H9 (cell line): Measurements from ENCODE around the gene F2RL3. TPM values are rescaled to one million over a fixed set of nuclear protein-coding genes. Genes with fewer than 3 reads are reported as not detected.

Experiments
- DNase-seq: peaks from one replicate; pipeline ENCODE4 v3.0.0-alpha.2; 2017
- H2AFZ ChIP-seq: one replicate; pipeline ENCODE4 v1.6.1; 2013; ENCODE audit warnings: mild to moderate bottlenecking, low read length, control low read depth, moderate library complexity
- H2AK5ac ChIP-seq: 2 replicates; pipeline ENCODE4 v1.6.1; 2013; ENCODE audit warnings: low read length, control low read depth, mixed read lengths; ENCODE audit not compliant: insufficient read length
- H2BK120ac ChIP-seq: one replicate; pipeline ENCODE4 v1.6.1; 2013; ENCODE audit warnings: low read depth, mild to moderate bottlenecking, low read length, control low read depth, inconsistent platforms; ENCODE audit not compliant: poor library complexity, severe bottlenecking
- H2BK12ac ChIP-seq: 2 replicates; pipeline ENCODE4 v1.6.1; 2013; ENCODE audit warnings: low read length, control low read depth, mixed read lengths, low read depth; ENCODE audit not compliant: insufficient read length
- H2BK15ac ChIP-seq: 2 replicates; pipeline ENCODE4 v1.6.1; 2013; ENCODE audit warnings: low read depth, low read length, control low read depth
- H2BK20ac ChIP-seq: one replicate; pipeline ENCODE4 v1.6.1; 2013; ENCODE audit warnings: low read depth, mild to moderate bottlenecking, low read length, control low read depth, inconsistent platforms; ENCODE audit not compliant: poor library complexity, severe bottlenecking
- H2BK5ac ChIP-seq: 2 replicates; pipeline ENCODE4 v1.6.1; 2013; ENCODE audit warnings: low read length, control low read depth, mixed read lengths; ENCODE audit not compliant: insufficient read length
- H3K14ac ChIP-seq: 2 replicates; pipeline ENCODE4 v1.6.1; 2013; ENCODE audit warnings: low read length, control low read depth; ENCODE audit not compliant: insufficient read depth
- H3K18ac ChIP-seq: 2 replicates; pipeline ENCODE4 v1.6.1; 2013; ENCODE audit warnings: low read depth, mild to moderate bottlenecking, mixed read lengths, low read length, control low read depth; ENCODE audit not compliant: insufficient read length
- H3K23ac ChIP-seq: 2 replicates; pipeline ENCODE4 v1.6.1; 2013; ENCODE audit warnings: low read length, control low read depth, mixed read lengths, low read depth; ENCODE audit not compliant: insufficient read length
- H3K23me2 ChIP-seq: 2 replicates; pipeline ENCODE4 v1.6.1; 2013; ENCODE audit warnings: low read depth, mild to moderate bottlenecking, mixed read lengths, low read length, control low read depth; ENCODE audit not compliant: insufficient read length, poor library complexity, severe bottlenecking
- H3K27ac ChIP-seq: 2 replicates; pipeline ENCODE4 v1.5.1; 2013; ENCODE audit warnings: low read length, control low read depth, mixed read lengths, low read depth; ENCODE audit not compliant: insufficient read length
- H3K27me3 ChIP-seq: 2 replicates; pipeline ENCODE4 v1.6.1; 2013; ENCODE audit warnings: low read length, control low read depth, inconsistent platforms; ENCODE audit not compliant: insufficient read depth
- H3K4ac ChIP-seq: 2 replicates; pipeline ENCODE4 v1.6.1; 2013; ENCODE audit warnings: low read depth, mild to moderate bottlenecking, control low read depth, inconsistent platforms, low read length, moderate library complexity
- H3K4me1 ChIP-seq: 2 replicates; pipeline ENCODE4 v1.6.1; 2013; ENCODE audit warnings: low read length, control low read depth, inconsistent platforms; ENCODE audit not compliant: insufficient read depth
- H3K4me2 ChIP-seq: 2 replicates; pipeline ENCODE4 v1.6.1; 2013; ENCODE audit warnings: low read length, control low read depth, mixed read lengths; ENCODE audit not compliant: insufficient read length, insufficient read depth
- H3K56ac ChIP-seq: 2 replicates; pipeline ENCODE4 v1.6.1; 2013; ENCODE audit warnings: low read depth, mild to moderate bottlenecking, mixed read lengths, low read length, control low read depth; ENCODE audit not compliant: insufficient read length
- H3K79me1 ChIP-seq: 2 replicates; pipeline ENCODE4 v1.6.1; 2013; ENCODE audit warnings: low read depth, mild to moderate bottlenecking, moderate library complexity, low read length, control low read depth, inconsistent platforms; ENCODE audit not compliant: insufficient read depth, poor library complexity, severe bottlenecking
- H3K79me2 ChIP-seq: 2 replicates; pipeline ENCODE4 v1.6.1; 2013; ENCODE audit warnings: low read length, control low read depth, inconsistent platforms; ENCODE audit not compliant: insufficient read depth
- H3K9ac ChIP-seq: 2 replicates; pipeline ENCODE4 v1.6.1; 2013; ENCODE audit warnings: low read length, control low read depth, mixed read lengths; ENCODE audit not compliant: insufficient read length; ENCODE audit errors: extremely low read depth
- H3K9me3 ChIP-seq: one replicate; pipeline ENCODE4 v1.6.1; 2013; ENCODE audit warnings: low read depth, low read length, inconsistent platforms; ENCODE audit not compliant: control insufficient read depth
- H3T11ph ChIP-seq: one replicate; pipeline ENCODE4 v1.6.1; 2013; ENCODE audit warnings: mild to moderate bottlenecking, low read length, control low read depth, inconsistent platforms
- H4K20me1 ChIP-seq: one replicate; pipeline ENCODE4 v1.6.1; 2013; ENCODE audit not compliant: control insufficient read depth, insufficient read length, insufficient read depth
- H4K5ac ChIP-seq: 2 replicates; pipeline ENCODE4 v1.6.1; 2013; ENCODE audit warnings: low read depth, mild to moderate bottlenecking, mixed read lengths, low read length, control low read depth; ENCODE audit not compliant: insufficient read length
- H4K8ac ChIP-seq: replicated peaks from 2 replicates; pipeline ENCODE4 v1.6.1; 2013; ENCODE audit warnings: low read length, control low read depth, mixed read lengths, low read depth; ENCODE audit not compliant: insufficient read length
- H4K91ac ChIP-seq: 2 replicates; pipeline ENCODE4 v1.6.1; 2013; ENCODE audit warnings: low read depth, mild to moderate bottlenecking, moderate library complexity, mixed read lengths, low read length, control low read depth; ENCODE audit not compliant: insufficient read length
- H3K27ac Mint-ChIP-seq, 3 experiments: 2 replicates in 2 of 3; 3 replicates in 1 of 3; pipeline ENCODE4 v1.8.0; 2020 to 2021; ENCODE audit warnings: mixed read lengths in 3 of 3, mild to moderate bottlenecking in 1 of 3, moderate library complexity in 1 of 3
- H3K27me3 Mint-ChIP-seq: 2 replicates; pipeline ENCODE4 v1.8.0; 2021; ENCODE audit warnings: low read depth, mild to moderate bottlenecking, moderate library complexity, mixed read lengths
- H3K36me3 Mint-ChIP-seq, 3 experiments: 2 replicates in 2 of 3; 3 replicates in 1 of 3; pipeline ENCODE4 v1.8.0; 2020 to 2021; ENCODE audit warnings: low read depth in 3 of 3, mixed read lengths in 3 of 3; ENCODE audit not compliant: insufficient read depth in 1 of 3
- H3K4me1 Mint-ChIP-seq, 2 experiments: 2 replicates each; pipeline ENCODE4 v1.8.0; 2020; ENCODE audit warnings: mixed read lengths in 2 of 2
- H3K4me3 Mint-ChIP-seq, 2 experiments: 2 replicates in 1 of 2; 3 replicates in 1 of 2; pipeline ENCODE4 v1.8.0; 2020 to 2021; ENCODE audit warnings: mild to moderate bottlenecking in 2 of 2, mixed read lengths in 2 of 2, moderate library complexity in 1 of 2
- H3K9me3 Mint-ChIP-seq, 2 experiments: 2 replicates in 1 of 2; 3 replicates in 1 of 2; pipeline ENCODE4 v1.8.0; 2020; ENCODE audit warnings: mild to moderate bottlenecking in 2 of 2, mixed read lengths in 2 of 2, moderate library complexity in 1 of 2
- WGBS: extraction: QIAGEN DNeasy Blood & Tissue Kit; methylation state at CpG from one replicate; pipeline ENCODE4 v1.1.7; 2013; ENCODE audit warnings: missing lambda C conversion rate, low lambda C conversion rate, mixed read lengths; ENCODE audit not compliant: insufficient read length; ENCODE audit errors: extremely low coverage; 5-methylcytosine and 5-hydroxymethylcytosine counted together
- total RNA-seq: library from RNA; stranded (reverse); gene quantifications from 2 replicates; pipeline ENCODE4 v1.2.1, GENCODE V29; 2021
- TF ChIP-seq, protein P1 (sequence below): fragments of 200-600 bp; sonication (generic); conservative IDR thresholded peaks from 3 replicates; pipeline ENCODE4 v1.8.0; 2021; ENCODE audit warnings: antibody characterized with exemption, mild to moderate bottlenecking

The F2RL3 gene
- total RNA-seq, 1 experiment from 2014 or later: not detected

DNA sequence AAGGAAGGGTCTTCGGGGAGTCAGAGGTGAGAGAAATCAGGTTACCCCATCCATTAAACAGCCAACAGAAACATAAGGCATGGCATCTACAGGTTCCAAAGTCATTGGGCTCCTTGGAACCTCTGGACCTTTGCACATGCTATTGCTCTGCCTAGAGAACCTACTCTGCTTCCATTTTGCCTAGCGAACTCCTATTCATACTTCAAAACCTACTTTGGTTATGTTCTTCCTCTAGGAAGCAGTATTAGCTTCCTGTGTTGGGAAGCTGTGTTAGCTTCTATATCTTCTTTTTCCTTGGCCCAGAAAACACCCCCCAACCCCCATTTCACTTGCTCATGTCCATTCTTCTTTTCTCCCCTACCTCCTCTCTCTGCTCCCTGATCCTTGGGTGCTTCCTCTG is 39.6 kb downstream of the F2RL3 start:
- Histone ChIP-seq H3K18ac (no peak overlapping the region), H3K23me2 (no peaks in the 10 kb centered on the region), H2AFZ (no peak overlapping the region), H3K27ac (no peak overlapping the region), H3K4ac (no peak overlapping the region), H4K5ac (no peak overlapping the region), H3K27me3 (no peaks in the 10 kb centered on the region), H2BK120ac (no peak overlapping the region), H3K14ac (no peak overlapping the region), H3K23ac (no peak overlapping the region), H3K4me1 (no peaks in the 10 kb centered on the region), H4K8ac (no peak overlapping the region), H3T11ph (no peak overlapping the region), H2BK15ac (no peak overlapping the region), H3K4me2 (no peak overlapping the region), H4K20me1 (no peaks in the 10 kb centered on the region), H2BK20ac (no peak overlapping the region), H3K9ac (no peak overlapping the region), H2AK5ac (no peak overlapping the region), H4K91ac (no peak overlapping the region), H3K79me2 (no peaks in the 10 kb centered on the region), H3K79me1 (no peaks in the 10 kb centered on the region), H2BK12ac (no peak overlapping the region), H2BK5ac (no peak overlapping the region), H3K9me3 (no peaks in the 10 kb centered on the region), H3K56ac (no peak overlapping the region)
- TF ChIP-seq, protein P1, sequence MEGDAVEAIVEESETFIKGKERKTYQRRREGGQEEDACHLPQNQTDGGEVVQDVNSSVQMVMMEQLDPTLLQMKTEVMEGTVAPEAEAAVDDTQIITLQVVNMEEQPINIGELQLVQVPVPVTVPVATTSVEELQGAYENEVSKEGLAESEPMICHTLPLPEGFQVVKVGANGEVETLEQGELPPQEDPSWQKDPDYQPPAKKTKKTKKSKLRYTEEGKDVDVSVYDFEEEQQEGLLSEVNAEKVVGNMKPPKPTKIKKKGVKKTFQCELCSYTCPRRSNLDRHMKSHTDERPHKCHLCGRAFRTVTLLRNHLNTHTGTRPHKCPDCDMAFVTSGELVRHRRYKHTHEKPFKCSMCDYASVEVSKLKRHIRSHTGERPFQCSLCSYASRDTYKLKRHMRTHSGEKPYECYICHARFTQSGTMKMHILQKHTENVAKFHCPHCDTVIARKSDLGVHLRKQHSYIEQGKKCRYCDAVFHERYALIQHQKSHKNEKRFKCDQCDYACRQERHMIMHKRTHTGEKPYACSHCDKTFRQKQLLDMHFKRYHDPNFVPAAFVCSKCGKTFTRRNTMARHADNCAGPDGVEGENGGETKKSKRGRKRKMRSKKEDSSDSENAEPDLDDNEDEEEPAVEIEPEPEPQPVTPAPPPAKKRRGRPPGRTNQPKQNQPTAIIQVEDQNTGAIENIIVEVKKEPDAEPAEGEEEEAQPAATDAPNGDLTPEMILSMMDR: no peak
- no peak for DNase-seq
- no CpG with 5 or more reads among the region's 2 CpGs for WGBS
- Mint-ChIP-seq H3K4me3 (no peak overlapping the region), H3K36me3 (peaks cover 3 to 21% (median 4%) of the 10 kb centered on the region in 3 experiments; a peak in 5 of 7 replicates), H3K4me1 (no peaks in the 10 kb centered on the region), H3K27me3 (peaks cover 11% of the 10 kb centered on the region), H3K27ac (peak overlapping the region in 1 of 3 experiments; percentile 42; a peak in 1 of 7 replicates), H3K9me3 (peaks cover 11 to 17% of the 10 kb centered on the region in 2 experiments)
